Epithelial cell of esophagus (primary cell): ENCODE data around the gene ZP1.

Experiments
- DNase-seq: peaks from one replicate; pipeline ENCODE4 v3.0.0; 2010; ENCODE audit warnings: low read depth
- H3K4me3 ChIP-seq: 2 replicates; pipeline ENCODE4 v1.5.1; 2011; ENCODE audit warnings: mild to moderate bottlenecking, low read length, control low read depth
- CTCF ChIP-seq: IDR thresholded peaks from 2 replicates; pipeline ENCODE4 v1.5.1; 2011; ENCODE audit warnings: low read depth, mild to moderate bottlenecking, low read length, control low read depth, inconsistent platforms; ENCODE audit not compliant: insufficient read depth; ENCODE audit errors: missing control alignments

The ZP1 gene

GRCh38 chr11:60874421-60875365 is 7.4 kb downstream of the ZP1 start:
- DNase-seq, result no peak
- H3K4me3 ChIP-seq, result no peak overlapping the region
- no peak for TF ChIP-seq CTCF

GRCh38 chr11:60875366-60876167 is 8.2 kb downstream of the ZP1 start:
- no peak for DNase-seq
- no peak for TF ChIP-seq CTCF
- no peak overlapping the region for H3K4me3 ChIP-seq

- no peak for DNase-seq
- no peak overlapping the region for H3K4me3 ChIP-seq
- no peak for TF ChIP-seq CTCF
These were observed 8.8 kb downstream of the ZP1 start for GRCh38 chr11:60876168-60876485.

- no peak for TF ChIP-seq CTCF
- no peak for DNase-seq
- no peak overlapping the region for H3K4me3 ChIP-seq
These were observed 11.1 kb downstream of the ZP1 start for GRCh38 chr11:60878245-60879101.

- no peak for TF ChIP-seq CTCF
- no peak for DNase-seq
- H3K4me3 ChIP-seq, result no peak overlapping the region
These were observed 11.8 kb downstream of the ZP1 start for GRCh38 chr11:60879104-60879503.

- no peak overlapping the region for H3K4me3 ChIP-seq
These were observed 12.7 kb downstream of the ZP1 start for GRCh38 chr11:60879971-60880588.

More at GRCh38 chr11:60879971-60880588, 12.7 kb downstream of the ZP1 start:
- no peak for TF ChIP-seq CTCF
- DNase-seq, result no peak
